ENCODE data around the gene PMPCA.
"Not testable (repeated sequence)": the region's sequence is repeated elsewhere in the genome, so short reads cannot be mapped to it uniquely, and the experiment has no call there.

PMPCA gene

DNA sequence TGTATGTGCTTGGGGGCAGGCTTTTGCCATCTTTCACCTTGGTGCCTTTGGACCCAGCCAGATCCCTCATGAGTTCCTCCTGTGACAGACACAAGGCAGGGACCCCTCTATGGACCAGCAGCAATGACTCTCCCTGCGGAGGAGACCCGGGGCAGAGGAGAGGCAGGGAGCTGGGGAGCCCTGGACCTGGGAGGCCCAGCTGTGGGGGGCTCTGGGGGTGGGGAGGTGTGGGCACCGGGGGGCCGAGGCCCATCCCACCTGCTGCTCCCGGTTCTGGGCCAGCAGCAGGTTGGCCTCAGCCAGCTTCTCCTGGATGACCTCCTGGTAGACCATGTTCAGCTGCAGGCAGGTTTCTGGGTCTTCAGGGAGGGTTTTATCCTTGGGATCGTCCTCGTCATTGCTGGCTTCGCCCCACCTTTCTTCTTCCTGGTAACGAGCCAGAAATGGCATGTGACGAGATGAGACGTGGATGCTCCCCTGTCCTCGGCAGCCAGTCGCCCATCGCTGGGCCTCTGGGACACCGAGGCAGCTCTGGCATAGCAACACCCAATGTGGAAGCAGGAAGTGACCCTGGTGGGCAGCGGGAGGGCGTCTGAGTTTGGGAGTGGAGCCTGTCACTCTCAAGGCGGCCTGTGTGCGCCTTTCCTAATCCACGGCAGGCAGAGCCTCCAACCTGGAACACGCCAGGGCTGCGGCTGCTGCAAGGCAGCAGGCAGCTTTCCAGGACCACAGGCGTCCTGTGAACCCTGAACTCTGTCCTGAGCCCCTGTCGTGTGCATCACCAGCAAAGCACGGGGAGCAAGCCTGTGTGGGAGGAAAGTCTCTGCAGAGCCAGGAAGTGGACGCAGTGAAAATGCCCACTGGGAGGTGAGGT, 14.9 kb upstream of the PMPCA start:
- no peak for FAIRE-seq

DNA sequence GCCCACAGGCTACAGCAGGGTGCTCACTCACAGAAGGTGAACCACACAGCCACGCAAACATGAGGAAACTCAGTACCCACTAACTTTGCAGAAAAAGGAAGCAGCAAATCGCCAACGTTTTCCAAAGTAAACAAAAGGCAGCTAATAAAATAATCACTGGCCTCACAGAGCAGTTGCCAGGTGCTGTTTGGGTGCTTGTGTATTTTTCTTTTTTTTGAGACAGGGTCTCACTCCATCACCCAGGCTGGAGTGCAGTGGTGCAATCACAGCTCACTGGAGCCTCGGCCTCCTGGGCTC, 14.3 kb upstream of the PMPCA start:
- no peak for FAIRE-seq

DNA sequence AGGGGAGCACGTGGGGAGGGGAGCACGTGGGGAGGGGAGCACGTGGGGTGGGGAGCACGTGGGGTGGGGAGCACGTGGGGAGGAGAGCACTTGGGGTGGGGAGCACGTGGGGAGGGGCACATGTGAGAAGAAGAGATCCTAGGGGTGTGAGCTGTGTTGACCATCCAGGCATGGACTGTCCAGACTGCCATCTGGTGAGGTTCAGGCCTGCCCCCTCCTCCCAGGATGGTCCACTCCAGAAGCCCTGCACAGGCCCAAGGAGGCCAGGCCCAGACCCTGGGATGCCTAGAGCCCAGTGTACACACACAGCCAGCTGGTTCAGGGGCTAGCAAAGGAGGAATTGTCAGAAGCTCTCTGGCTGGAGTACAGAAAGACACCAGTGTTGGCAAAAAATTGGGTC, 12.8 kb upstream of the PMPCA start:
- FAIRE-seq, result no peak

DNA sequence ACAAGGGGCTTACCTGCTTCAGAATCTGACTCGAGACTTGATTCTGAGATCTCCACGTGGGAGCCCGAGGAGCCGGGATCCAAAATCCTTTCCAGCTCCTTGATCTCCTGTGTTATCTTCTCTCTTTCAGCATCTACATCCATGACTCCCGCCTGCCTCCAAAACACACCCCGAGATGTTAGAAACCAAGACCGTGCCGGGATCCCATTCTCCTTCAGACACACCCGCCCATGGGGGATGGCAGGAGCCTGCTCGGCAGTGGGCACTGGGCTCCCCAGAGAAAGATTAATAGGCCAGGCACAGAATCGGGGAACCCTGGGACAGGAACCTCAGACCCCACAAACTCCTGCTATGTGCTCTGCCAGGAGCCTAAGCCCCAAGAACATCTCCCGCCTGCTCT, 12.2 kb upstream of the PMPCA start:
- no peak for FAIRE-seq

DNA sequence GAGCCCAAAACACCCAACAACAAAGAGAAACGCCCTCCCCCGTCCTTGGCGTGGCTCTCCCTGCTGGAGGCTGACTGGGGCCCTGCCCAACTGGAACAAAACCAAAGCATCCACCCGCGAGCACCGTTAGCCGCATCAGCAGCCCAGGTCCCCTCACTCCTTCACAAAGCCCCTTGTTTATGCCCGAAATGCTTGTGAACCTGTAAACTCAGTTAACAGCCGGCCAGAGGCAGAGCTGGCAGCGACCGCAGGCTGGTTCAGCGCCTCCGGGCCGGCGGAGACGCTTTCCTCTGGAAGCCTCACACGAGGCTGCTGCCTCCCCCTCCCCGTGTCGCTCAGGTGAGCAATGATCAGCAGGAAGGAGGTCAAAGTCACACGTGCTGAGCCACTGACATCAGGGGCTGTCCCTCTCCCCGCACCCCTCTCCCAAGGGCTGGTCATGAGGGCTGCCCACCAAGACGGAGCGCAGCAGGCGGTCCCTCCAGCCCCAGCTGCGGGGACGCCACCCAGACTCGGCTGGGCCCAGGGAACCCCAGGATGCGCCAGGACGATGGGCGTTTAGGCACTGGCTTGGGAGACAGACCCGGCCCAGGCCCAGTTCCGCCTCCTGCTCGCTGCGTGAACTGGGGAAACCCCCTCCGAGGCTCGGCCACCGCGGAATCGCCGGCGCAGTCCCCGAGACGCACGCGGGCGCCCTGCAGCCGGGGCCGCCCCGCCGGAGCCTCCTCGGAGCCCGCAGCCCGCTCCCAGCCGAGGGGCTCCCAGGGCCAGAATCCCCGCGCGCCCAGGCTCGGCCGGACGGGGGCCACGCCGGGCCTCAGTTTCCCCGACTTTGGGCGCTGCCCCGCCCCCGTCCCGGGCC, 11.1 kb upstream of the PMPCA start:
- no peak for FAIRE-seq

DNA sequence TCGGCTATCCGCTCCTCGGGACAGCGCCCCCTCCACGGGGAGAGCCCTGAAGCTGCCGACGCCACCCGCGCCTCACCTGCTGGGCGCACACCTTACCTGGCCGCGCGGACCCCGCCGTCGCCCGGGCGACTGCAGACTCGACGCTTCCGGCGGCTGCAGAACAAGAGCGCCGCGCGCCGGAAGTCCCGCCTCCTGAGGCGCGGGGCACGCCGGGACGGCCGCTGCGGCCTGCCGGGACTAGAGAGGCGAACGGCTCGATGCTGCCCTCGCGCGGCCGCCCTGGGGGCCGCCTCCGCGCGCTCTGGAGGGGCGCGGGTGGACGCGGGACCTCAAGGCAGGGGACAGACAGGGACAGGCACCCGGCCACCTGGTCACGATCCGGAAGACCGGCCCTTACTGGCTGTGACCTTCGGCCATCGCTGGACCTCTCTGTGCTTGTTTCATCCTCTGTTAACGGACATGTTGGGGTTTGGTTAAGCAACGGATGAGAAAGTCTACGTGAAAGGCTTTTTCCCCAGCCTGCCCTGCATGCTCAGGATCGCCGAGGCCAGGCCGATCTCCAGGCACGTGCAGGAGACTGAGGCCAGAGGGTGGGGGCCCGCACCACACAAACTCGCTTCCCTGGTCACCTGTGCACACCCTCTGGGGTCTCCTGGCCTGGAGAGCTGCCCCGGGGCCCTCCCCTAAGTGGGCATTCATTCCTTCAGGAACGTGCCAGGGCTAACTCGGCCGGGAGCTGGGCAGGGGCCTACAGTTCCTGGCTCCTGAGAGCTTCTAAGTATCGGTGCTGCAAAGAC, 10.2 kb upstream of the PMPCA start, which contains the start of gene SNAPC4:
SNAPC4 (minus strand) TSS at position 133 of the 797 bp plus-strand sequence. CDS start 1,742 bp downstream, outside the sequence.
- no peak for FAIRE-seq

DNA sequence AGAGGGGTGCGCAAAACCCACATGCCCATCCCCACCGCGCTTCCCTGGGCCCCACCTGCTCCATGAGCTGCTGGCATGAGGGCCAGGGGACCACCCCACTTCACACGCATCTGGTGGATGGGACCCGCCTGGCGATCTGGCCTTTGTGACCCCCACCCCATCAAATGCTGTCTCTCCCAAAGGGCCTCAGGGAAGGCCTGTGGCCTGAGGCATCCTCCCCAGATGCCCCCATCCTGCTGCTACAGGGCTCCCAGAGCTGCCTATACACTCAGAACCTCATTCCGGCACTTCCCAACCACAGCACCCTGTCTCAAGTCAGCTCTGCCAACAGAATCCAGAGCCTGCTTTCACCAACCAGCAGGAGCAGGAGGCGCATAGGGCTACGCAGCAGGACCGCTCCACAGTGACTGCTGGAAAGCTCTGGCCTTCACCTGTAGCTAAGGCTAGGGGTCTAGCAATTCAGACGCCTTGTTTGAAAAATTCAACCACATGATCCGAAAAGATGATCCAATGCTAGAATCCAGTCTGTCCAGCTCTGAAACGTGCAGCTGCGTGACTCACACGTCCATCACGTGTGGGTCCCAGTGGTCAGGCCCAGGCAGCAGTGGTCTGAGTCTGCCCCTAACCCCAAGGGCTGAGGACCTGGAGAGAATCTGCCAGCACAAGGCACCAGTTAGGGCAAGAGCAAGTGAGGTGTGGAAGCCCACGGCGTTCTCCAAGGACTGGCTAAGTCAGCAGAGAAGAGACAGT, 9.1 kb upstream of the PMPCA start:
- FAIRE-seq, result no peak

DNA sequence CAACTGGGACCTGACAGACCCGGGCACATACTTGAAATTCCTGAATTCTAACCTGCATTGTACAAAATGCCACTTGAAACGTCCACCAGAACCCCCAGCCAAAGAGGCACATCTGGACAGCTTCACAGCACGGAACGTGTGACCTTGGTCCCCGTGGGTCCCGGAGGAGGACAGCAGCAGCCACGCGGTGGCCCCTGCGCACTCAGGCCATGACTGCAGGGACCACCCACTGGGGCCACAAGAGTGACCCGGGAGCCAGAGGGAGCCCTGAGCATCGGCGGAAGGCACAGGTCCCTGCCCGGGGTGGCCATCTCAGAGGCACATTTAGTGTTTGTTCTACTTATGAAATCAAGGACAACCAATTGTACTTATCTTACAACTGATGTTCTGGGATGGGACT, 8.4 kb upstream of the PMPCA start:
- FAIRE-seq, result no peak

DNA sequence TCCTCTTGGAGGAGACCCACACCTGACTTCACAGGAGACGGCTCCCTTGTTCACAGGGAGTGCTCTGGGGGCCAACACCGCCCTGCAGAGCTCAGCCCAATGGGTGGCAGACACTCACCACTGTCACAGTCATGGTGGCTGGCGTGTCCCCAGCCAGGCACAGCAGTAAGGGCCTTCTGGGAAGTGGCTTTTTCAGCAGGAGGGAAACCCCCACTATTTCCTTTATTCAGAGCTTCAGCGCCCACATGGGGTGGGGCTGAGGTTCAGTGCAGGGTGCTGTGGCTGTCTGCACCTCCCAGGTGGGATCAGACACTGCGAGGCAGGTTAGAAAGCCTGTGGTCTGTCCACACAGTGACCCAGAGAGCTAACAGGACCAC, 6.9 kb upstream of the PMPCA start:
- FAIRE-seq, result no peak

DNA sequence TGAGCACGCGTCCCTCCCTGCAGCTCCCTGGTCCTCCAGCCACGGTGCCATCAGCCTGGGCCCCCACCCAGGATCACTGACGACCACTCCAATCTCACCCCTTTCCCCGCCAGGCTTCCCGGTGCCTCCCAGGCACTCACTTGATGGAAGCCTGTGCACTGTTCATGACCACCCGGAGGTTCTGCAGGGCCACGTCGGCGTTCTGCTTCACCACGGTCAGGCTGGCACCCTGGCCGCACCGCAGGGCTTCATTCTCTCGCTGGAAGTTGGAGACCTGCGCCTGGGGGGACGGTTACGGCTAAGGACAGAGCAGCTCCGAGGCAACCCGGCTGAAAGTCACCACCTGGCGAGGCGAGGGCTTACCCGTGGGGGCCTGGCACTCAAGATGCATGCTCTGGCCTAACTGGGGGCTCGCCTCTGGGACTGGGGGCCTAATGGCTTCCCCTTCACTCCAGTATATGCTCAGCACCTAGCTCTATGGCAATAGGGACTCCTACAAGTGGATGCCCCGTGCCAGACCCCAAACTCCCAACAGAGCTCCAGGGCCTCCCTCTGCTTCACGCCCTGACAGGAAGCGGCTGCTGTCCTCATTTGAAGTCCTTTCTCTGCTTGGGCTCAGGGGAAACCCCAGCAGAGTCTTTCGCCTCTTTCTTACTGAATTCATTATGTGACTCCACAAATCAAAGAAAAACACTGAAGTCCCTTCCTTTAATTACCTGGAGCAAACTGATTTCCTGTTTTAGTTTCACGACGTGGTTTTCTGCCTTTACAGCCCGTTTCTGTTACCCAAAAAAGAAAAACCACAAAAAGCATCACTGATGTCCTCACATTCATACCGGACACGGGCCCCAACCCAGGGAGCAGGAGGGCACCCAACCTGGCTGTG, 6.3 kb upstream of the PMPCA start:
- no peak for FAIRE-seq

DNA sequence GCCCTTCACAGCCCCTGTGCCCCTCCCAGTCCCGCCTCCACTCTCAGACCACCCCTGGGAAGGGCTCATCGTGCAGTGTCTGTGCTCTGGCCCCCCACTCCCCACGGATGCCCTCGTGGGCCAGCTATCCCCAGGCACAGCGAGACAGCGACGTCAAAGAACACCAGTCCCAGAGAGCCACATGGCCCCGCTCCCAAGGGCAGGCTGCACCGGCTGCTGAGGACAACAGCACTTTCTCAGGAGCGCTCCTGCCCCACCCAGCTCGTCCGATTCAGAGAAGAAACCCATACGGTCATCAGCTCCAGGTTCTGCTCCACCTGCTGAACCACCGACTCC, 5.7 kb upstream of the PMPCA start:
- no peak for FAIRE-seq

DNA sequence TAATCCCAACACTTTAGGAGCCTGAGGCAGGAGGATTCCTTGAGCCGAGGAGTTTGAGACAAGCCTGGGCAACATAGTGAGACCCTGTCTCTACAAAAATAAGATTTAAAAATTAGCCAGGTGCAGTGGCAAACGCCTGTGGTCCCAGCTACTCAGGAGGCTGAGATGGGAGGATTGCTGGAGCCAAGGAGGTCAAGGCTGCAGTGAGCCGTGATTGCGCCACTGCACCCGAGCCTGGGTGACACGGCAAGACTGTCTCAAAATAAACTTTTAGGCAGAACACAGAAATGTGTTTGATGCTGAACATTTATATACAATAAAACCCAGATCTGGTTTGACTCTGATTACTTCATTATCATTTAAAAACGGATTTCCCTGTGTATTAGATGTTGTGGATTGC, 5.0 kb upstream of the PMPCA start:
- no peak for FAIRE-seq

DNA sequence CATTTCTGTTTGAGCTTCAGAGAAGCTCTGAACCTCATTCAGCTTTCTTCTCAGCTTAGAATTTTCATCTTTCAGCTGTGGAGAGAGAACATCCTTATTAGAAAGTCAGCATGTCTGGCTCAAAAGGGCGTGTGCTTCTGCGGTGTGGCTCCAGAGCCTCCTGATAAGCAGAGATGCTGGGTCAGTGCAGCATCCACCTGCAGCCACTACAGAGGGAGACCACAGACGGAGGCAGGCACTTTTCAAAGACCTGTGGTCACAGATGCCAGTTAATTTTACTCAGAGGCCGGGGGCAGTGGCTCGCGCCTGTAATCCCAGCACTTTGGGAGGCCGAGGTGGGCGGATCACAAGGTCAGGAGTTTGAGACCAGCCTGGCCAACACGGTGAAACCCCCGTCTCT, 4.6 kb upstream of the PMPCA start:
- FAIRE-seq, result not testable (repeated sequence)

DNA sequence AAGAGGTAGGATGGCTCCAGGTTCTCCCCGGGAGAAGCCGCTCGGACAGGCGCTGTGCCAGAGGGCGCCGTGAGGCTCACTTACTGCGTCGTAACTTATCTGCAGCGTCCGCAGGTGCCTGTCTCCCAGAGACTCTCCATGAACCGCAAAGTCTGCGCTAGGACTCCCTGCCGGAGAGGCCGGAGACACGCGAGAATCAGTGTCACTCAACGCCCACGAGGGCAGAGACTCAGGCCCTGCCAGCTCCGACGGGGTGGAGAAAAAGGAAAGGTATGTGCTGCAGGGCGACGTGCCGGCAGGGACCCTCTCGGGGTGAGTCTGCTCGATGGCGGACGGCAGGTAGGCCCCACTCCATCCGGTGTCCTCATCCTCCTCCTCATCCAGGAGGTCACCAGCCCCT, 3.4 kb upstream of the PMPCA start:
- FAIRE-seq, result not testable (repeated sequence)

DNA sequence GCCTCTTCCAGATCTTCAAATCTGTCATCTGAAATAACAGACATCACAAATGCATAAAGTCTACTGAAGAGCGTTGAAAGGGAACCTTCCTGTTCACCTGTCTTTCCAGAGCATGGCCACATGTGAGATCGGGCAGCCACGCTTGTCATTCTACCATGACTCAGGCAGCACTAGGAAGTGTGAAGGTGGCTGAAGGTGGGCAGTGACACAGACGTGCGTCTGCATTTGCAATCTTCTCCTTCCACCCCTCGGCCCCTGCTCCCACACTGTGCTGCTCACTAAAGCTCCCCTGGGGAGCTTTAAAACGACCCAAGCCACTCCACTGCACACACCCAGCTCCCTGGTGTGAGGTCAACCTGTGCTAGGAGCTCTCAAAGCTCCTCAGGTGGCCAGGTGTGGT, 2.5 kb upstream of the PMPCA start:
- no peak for FAIRE-seq

DNA sequence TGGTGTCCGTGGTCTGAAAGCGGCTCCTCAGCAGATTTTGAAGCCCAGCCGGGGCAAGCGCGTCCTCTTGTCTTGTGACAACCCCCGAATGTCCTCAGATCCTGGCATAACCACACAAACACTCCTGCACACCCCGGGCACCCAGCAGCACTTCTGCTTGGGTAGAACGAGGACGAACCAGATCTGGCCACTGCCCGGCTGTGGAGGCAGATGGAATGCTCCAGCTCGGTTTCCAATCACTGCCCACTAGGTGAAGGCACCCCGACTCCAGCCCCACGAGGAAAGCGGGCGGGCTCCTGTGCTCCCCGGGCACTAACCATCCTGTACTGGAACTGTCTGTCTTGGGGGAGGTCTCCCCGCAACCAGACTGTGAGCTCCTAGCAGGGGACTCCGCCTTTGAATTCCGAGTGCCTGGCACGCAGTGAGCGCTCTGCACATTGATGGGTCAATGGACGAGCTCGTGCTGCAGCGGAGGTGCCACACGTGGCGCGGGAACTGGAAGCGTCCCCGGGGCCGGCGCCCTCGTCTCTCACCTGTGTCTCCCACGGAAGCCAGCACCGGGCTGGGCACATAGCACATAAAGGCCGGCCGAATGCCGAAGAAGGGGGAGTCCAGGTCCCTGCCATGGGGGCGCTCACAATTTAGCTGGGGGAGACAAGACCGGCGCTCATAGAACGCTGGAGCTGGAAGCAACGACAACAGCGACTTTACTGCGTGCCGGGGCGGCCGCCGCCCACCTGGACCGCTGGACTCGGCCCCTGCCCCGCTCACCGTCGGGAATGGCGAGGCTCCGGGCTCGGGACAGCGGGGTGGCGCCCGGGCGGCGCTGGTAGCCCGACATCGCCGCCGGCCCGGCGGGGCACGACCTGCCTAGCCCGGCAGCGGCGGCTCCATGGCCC, 652 bp upstream of the PMPCA start:
- no peak for FAIRE-seq

DNA sequence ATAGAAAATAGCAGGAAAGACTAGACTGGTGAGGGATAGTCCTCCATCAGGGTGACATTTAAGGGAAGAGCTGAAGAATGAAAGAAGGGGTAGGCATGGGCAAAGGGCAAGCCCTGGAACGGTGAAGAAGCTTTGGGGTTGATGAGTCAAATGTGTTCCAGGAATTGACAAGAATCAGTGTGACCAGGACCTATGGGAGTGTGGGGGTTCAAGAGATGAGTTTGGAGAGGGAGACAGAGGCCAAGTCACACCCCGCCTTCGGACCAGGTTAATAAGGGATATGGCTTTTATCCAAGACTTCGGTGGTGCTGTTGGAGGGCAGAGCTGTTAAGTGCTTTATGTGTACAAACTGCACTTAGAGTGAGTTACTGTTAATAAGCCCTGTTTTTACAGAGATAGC, 920 bp downstream of the PMPCA start:
- no peak for FAIRE-seq

DNA sequence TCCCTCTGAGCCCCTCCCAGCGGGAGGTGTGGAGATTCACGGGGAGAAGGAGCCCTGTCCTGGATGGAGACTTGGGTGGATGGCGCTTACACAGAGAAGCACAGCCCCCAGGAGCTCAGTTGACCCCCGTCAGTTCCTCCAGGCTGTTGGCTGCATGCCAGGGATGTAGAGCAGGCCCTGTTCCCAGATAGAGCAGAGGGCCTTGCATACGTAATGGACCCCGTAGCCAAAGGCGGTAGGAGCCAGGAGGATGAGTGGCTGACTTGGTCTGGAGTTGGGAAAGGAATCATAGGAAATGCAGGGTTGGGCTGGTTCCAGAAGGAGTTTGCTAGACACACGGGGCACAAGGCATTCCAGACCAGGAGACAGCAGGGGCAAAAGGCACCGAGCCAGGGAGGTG, 2.5 kb downstream of the PMPCA start:
- no peak for FAIRE-seq

DNA sequence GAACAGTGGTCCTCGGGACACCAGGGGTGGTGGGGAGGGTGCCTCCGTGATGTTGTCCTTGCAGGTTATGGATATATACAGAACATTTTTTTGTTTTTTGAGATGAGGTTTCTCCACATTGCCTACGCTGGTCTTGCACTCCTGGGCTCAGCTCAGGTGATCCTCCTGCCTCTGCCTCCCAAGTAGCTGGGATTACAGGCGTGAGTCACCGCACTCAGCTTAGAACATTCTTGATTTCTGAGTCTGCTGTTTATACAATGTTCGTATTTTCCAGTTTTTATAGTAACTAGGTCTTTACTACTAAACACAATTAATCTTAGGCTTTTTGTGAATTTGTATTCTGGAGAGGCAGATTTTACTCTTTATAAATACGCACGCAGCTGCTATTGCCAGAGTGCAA, 6.0 kb downstream of the PMPCA start:
- FAIRE-seq, result no peak

DNA sequence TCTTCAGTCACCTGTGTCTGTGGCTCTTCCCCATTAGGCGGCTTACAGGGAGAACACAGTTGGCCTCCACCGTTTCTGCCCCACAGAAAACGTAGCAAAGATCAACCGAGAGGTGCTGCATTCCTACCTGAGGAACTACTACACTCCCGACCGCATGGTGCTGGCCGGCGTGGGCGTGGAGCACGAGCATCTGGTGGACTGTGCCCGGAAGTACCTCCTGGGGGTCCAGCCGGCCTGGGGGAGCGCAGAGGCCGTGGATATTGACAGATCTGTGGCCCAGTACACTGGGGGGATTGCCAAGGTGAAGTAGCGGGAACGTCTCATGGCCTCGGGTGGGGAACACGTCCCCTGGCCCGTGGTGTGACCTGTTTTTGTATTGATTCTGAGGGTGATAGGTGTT, 6.5 kb downstream of the PMPCA start:
- FAIRE-seq, result no peak

All from TTC549 (cell line).